DND-41 (cell line): ENCODE results near the gene ATXN2L.

Experiments
- EZH2 ChIP-seq: IDR thresholded peaks from 3 replicates; pipeline ENCODE4 v1.6.1; 2012; ENCODE audit warnings: borderline replicate concordance, low read depth, mild to moderate bottlenecking, moderate library complexity, low read length, inconsistent platforms; ENCODE audit not compliant: severe bottlenecking
- TF ChIP-seq, protein P1 (sequence below): IDR thresholded peaks from 2 replicates; pipeline ENCODE4 v1.5.1; 2012; ENCODE audit warnings: borderline replicate concordance, low read length, moderate library complexity, mild to moderate bottlenecking; ENCODE audit not compliant: poor library complexity, severe bottlenecking; ENCODE audit errors: extremely low read depth

DNA sequence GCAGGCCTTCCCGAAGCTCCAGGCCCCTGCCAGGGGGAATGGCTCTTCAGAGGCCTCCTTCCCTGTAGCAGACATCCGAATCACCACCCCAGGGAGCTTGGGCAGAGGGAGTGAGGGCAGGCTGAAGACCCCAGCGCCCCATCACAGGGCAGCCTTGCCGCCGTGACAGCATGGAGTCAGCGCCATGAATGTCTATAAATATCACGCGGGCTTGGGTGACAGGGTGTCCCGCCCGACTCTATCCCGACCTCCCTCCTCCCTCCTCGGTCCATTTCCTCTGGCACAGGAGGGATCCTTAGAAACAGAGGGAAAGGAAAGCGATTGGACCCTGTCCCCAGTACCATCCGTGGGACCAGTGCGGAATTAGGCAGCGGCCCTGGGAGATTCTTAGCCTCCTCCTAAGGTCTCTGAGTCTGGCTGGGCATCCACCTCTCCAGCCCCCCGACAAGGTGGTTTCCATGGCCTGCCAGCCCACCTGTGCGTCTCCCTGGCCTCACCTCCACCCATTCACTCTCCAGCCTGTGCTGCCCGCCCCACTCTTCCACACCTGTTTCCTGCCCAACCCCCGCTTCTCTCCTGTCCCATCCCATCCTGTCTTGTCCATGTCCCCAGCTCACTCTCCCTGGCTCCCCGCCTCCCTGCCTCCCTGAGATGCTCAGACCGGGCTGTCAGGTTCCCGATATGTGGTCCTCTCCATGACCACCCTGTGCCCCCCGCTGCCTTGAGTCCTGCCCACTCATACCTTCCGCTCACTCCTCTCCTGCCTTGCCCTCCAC is 60.6 kb downstream of the ATXN2L start:
- TF ChIP-seq, protein P1, sequence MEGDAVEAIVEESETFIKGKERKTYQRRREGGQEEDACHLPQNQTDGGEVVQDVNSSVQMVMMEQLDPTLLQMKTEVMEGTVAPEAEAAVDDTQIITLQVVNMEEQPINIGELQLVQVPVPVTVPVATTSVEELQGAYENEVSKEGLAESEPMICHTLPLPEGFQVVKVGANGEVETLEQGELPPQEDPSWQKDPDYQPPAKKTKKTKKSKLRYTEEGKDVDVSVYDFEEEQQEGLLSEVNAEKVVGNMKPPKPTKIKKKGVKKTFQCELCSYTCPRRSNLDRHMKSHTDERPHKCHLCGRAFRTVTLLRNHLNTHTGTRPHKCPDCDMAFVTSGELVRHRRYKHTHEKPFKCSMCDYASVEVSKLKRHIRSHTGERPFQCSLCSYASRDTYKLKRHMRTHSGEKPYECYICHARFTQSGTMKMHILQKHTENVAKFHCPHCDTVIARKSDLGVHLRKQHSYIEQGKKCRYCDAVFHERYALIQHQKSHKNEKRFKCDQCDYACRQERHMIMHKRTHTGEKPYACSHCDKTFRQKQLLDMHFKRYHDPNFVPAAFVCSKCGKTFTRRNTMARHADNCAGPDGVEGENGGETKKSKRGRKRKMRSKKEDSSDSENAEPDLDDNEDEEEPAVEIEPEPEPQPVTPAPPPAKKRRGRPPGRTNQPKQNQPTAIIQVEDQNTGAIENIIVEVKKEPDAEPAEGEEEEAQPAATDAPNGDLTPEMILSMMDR: no peak
- no peak for TF ChIP-seq EZH2
